ENCODE data around the gene CELA3B. TPM values are rescaled to one million over a fixed set of nuclear protein-coding genes. Genes with fewer than 3 reads are reported as not detected.
"Not testable (repeated sequence)": the region's sequence is repeated elsewhere in the genome, so short reads cannot be mapped to it uniquely, and the experiment has no call there.

The CELA3B gene
- total and polyA plus RNA-seq, 10 donors, result 0.08 to 1.8 (median 0.49) TPM; not detected in 4

DNA sequence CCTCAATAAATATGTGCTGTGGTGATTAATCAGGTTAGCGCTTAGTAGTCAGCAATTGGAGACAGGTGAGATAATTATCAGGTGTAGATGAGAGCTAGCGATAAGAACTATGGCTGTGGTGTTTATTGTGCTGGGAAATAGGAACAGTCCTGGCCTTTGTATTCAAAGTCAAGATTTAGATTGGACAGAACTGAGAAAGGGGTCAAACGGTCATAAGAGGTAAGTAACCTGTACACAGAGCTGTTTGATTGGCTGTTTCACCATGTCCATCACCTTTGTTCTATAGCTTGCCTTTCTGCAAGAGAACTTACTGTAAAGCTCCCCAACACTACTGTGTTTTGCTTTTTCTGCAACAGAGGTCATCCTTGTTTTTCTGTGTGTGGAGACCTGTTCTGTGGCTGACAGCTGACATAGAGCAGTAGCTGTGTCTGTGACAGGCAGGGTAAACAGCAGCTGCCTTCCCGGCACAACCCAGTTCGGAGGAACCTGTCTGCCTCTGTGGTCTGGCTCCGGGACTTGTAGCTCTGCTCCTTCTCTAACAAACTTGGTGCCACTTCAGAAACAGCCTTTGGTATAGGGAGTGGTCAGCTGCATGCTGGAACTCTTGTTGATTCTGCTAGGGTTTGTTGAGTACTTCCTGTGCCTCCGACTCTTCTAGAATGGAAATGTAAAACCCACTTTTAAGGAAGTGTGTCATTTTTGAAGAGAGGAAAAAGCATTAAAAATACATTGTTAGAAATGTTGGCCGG lies 54.6 kb downstream of the CELA3B start:
- intact Hi-C loops (cut with DNase I; ENCODE audit: low total_unique reads), result no loop called here
- TF ChIP-seq POLR2AphosphoS5 (IDR thresholded peaks at IDR 0.05) (peak in 2 of 3 donors; percentile 29 to 32), POLR2A (IDR thresholded peaks at IDR 0.05) (no peak)

DNA sequence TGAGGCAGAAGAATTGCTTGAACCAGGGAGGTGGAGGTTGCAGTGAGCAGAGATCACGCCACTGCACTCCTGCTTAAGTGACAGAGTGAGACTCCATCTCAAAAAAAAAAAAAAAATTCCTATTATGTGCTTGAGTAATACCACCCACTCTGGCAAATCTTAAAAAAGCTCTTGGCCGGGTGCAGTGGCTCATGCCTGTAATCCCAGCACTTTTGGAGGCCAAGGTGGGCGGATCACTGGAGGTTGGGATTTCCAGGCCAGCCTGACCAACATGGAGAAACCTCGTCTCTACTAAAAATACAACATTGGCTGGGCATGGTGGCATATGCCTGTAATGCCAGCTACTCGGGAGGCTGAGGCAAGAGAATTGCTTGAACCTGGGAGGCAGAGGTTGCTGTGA lies 58.0 kb downstream of the CELA3B start:
- H3K27me3 ChIP-seq (replicated peaks in 1 of 7); intact Hi-C loops (cut with DNase I; ENCODE audit: low total_unique reads); H3K27ac ChIP-seq; H3K4me3 ChIP-seq; H3K9me3 ChIP-seq; DNase-seq: not testable (repeated sequence)
- peaks cover 3 to 55% (median 24%) of the 10 kb centered on the region in 6 donors for H3K4me1 ChIP-seq
- peaks cover 0 to 12% (median 0%) of the 10 kb centered on the region in 6 donors for H3K36me3 ChIP-seq
- 74 to 90% (median 81%) methylated on average over 4 to 5 of the region's 5 CpGs for WGBS, 5 donors

More for the DNA sequence above, 54.6 kb downstream of the CELA3B start:
- no peak overlapping the region for H3K4me3 ChIP-seq
- H3K27me3 ChIP-seq (replicated peaks in 1 of 7), result no peaks in the 10 kb centered on the region
- WGBS, 5 donors, result 46 to 53% (median 48%) methylated on average over 8 of the region's 8 CpGs
- DNase-seq, result no peak
- peak overlapping the region in 7 of 8 donors; percentile 36 to 71 (median 58) for H3K27ac ChIP-seq
- peaks cover 0 to 42% (median 14%) of the 10 kb centered on the region in 6 donors for H3K4me1 ChIP-seq
- H3K9me3 ChIP-seq, result no peaks in the 10 kb centered on the region
- peaks cover 0 to 12% (median 0%) of the 10 kb centered on the region in 6 donors for H3K36me3 ChIP-seq

DNA sequence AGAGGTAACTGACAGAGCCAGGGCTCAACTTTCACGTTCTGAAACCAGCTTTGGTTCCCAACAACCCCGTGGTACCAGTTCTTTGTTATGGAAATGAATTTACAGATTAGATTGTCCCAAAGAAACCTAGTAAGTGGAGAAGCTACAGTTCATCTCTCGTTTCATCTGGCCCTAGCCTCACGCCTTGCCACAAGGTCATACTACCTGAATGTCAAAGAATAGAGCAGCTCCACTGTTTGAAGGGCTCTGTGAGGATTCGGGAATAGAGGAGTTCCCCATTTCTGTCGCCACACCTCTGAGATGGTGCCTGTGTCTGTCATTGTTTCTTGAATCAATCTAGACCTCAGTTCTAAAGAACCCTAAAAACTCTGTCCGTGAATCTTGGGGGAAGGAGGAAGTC lies 60.7 kb downstream of the CELA3B start:
- Histone ChIP-seq H3K4me1 (peaks cover 8 to 54% (median 32%) of the 10 kb centered on the region in 6 donors), H3K4me3 (no peak overlapping the region), H3K36me3 (no peaks in the 10 kb centered on the region), H3K27me3 (replicated peaks in 1 of 7) (no peaks in the 10 kb centered on the region), H3K27ac (peak overlapping the region in 3 of 8 donors; percentile 17 to 89 (median 38)), H3K9me3 (no peaks in the 10 kb centered on the region)
- 68 to 83% (median 75%) methylated on average over 7 of the region's 7 CpGs for WGBS, 5 donors
- peak; percentile 40 for DNase-seq
- no peak for TF ChIP-seq POLR2AphosphoS5 (IDR thresholded peaks at IDR 0.05)
- TF ChIP-seq, protein P1, sequence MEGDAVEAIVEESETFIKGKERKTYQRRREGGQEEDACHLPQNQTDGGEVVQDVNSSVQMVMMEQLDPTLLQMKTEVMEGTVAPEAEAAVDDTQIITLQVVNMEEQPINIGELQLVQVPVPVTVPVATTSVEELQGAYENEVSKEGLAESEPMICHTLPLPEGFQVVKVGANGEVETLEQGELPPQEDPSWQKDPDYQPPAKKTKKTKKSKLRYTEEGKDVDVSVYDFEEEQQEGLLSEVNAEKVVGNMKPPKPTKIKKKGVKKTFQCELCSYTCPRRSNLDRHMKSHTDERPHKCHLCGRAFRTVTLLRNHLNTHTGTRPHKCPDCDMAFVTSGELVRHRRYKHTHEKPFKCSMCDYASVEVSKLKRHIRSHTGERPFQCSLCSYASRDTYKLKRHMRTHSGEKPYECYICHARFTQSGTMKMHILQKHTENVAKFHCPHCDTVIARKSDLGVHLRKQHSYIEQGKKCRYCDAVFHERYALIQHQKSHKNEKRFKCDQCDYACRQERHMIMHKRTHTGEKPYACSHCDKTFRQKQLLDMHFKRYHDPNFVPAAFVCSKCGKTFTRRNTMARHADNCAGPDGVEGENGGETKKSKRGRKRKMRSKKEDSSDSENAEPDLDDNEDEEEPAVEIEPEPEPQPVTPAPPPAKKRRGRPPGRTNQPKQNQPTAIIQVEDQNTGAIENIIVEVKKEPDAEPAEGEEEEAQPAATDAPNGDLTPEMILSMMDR (IDR thresholded peaks at IDR 0.05 in 8 of 11, conservative IDR thresholded peaks at IDR 0.05 in 3 of 11), result no peak
- no peak for TF ChIP-seq POLR2A (IDR thresholded peaks at IDR 0.05)
- intact Hi-C loops (cut with DNase I; ENCODE audit: low total_unique reads), result no loop called here

DNA sequence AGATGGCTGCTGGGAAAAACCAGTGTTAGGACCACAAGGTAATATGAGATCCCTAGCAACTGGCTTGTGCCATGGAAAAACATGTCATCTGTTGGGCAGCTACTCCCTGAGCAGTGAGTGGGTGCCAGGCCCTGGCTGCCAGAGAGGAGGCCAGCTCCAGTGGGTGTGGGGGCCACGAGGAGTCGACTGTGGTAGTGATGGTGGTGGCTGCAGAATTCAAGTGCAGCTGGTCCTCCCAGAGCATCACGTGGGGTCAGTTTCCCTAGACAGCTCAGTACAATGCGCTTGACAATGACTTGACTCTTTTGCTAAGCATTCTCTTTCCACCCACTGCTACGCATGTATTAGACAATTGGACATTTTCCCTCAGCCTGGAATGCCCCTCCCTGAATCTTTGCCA lies 61.2 kb downstream of the CELA3B start:
- intact Hi-C loops (cut with DNase I; ENCODE audit: low total_unique reads), result no loop called here
- peak overlapping the region in 3 of 8 donors; percentile 38 to 89 (median 88) for H3K27ac ChIP-seq
- H3K27me3 ChIP-seq (replicated peaks in 1 of 7), result no peaks in the 10 kb centered on the region
- peak; percentile 59 for DNase-seq
- WGBS, 5 donors, result 88 to 98% (median 91%) methylated on average over 5 of the region's 5 CpGs
- H3K36me3 ChIP-seq, result no peaks in the 10 kb centered on the region
- no peak overlapping the region for H3K4me3 ChIP-seq
- TF ChIP-seq, protein P1 (IDR thresholded peaks at IDR 0.05 in 8 of 11, conservative IDR thresholded peaks at IDR 0.05 in 3 of 11), result no peak
- no peak for TF ChIP-seq POLR2A (IDR thresholded peaks at IDR 0.05)
- TF ChIP-seq POLR2AphosphoS5 (IDR thresholded peaks at IDR 0.05), result no peak
- H3K4me1 ChIP-seq, result peaks cover 8 to 56% (median 32%) of the 10 kb centered on the region in 6 donors
- no peaks in the 10 kb centered on the region for H3K9me3 ChIP-seq

Small RNA genes lying within 50 kb of the gene (small RNA-seq; reads per million reads assigned to genes)
- gene RN7SL186P (0 reads per million in 4 donors), gene RN7SL386P (0 reads per million in 4 donors), gene RNU6-1022P (0 reads per million in 4 donors), gene RNU6-776P (0 reads per million in 4 donors)

Other genes with a start within 250 kb of the CELA3B start
- 100 to 1,000 TPM in 1 of 7 donors, 10 to 100 TPM in 6; 78.5 to 105 (median 98.0) TPM for gene USP48, start 193.9 kb upstream of the CELA3B start, total RNA-seq
- gene USP48, start 193.9 kb upstream of the CELA3B start, polyA plus RNA-seq, result 10 to 100 TPM; 17.5 to 28.0 (median 25.7) TPM
- 1 to 10 TPM in 6 of 7 donors, under 1 TPM in 1; 0.94 to 1.9 (median 1.4) TPM for gene LDLRAD2, start 164.8 kb upstream of the CELA3B start, total RNA-seq
- gene LDLRAD2, start 164.8 kb upstream of the CELA3B start, polyA plus RNA-seq, result 1 to 10 TPM; 1.3 to 4.3 (median 1.4) TPM
- 100 to 1,000 TPM in 6 of 7 donors, 10 to 100 TPM in 1; 69.7 to 395 (median 178) TPM for gene HSPG2, start 39.7 kb upstream of the CELA3B start, total RNA-seq
- gene HSPG2, start 39.7 kb upstream of the CELA3B start, polyA plus RNA-seq, result 10 to 100 TPM; 14.4 to 63.5 (median 15.0) TPM
- gene CELA3A, start 24.6 kb downstream of the CELA3B start, total RNA-seq, result 1 to 10 TPM in 3 of 7 donors, not detected in 4; 1.7 to 5.2 (median 3.9) TPM
- under 1 TPM; 0.45 to 0.94 (median 0.80) TPM for gene CELA3A, start 24.6 kb downstream of the CELA3B start, polyA plus RNA-seq
- 100 to 1,000 TPM; 209 to 254 (median 233) TPM for gene CDC42, start 75.7 kb downstream of the CELA3B start, total RNA-seq
- gene CDC42, start 75.7 kb downstream of the CELA3B start, polyA plus RNA-seq, result 100 to 1,000 TPM; 108 to 165 (median 155) TPM
- under 1 TPM in 6 of 7 donors, not detected in 1; 0.07 to 0.47 (median 0.20) TPM for gene WNT4, start 166.1 kb downstream of the CELA3B start, total RNA-seq
- under 1 TPM; 0.08 to 0.16 (median 0.11) TPM for gene WNT4, start 166.1 kb downstream of the CELA3B start, polyA plus RNA-seq